ENCODE data around the gene PRH1.

Gene PRH1

GRCh38 chr12:10904686-10905085 lies 20.6 kb upstream of the PRH1 start:
- ChIA-PET CTCF (no interaction called here), POLR2A (no interaction called here)
- DNase-seq (ENCODE audit: extremely low spot score) = no peak
- TF ChIP-seq SUZ12 (IDR thresholded peaks at IDR 0.05) = no peak
- TF ChIP-seq CTBP1 (IDR thresholded peaks at IDR 0.05; ENCODE audit: borderline replicate concordance) = no peak
- TF ChIP-seq L3MBTL2 (conservative IDR thresholded peaks at IDR 0.05) = no peak
- no peak for TF ChIP-seq FOXK2 (IDR thresholded peaks at IDR 0.05)
- TF ChIP-seq FOXM1 (IDR thresholded peaks at IDR 0.05; ENCODE audit: borderline replicate concordance) = no peak
- no peak for TF ChIP-seq SP1 (IDR thresholded peaks at IDR 0.05)
- TF ChIP-seq ELF4 (IDR thresholded peaks at IDR 0.05) = no peak
- no peak for TF ChIP-seq ARNT (IDR thresholded peaks at IDR 0.05)
- TF ChIP-seq PKNOX1 (IDR thresholded peaks at IDR 0.05) = no peak
- no peak for TF ChIP-seq BHLHE40 (IDR thresholded peaks at IDR 0.05; ENCODE audit: borderline replicate concordance)
- TF ChIP-seq LEF1 (IDR thresholded peaks at IDR 0.05; ENCODE audit: borderline replicate concordance) = no peak
- TF ChIP-seq TARDBP (IDR thresholded peaks at IDR 0.05) = no peak
- no peak for TF ChIP-seq NFRKB (IDR thresholded peaks at IDR 0.05)
- no peak for TF ChIP-seq HDGF (IDR thresholded peaks at IDR 0.05; ENCODE audit: borderline replicate concordance)
- no peak for TF ChIP-seq FOXA1 (IDR thresholded peaks at IDR 0.05)

GRCh38 chr12:10901427-10901826 lies 17.4 kb upstream of the PRH1 start:
- no peak for DNase-seq (ENCODE audit: extremely low spot score)
- TF ChIP-seq SP1 (IDR thresholded peaks at IDR 0.05) (no peak), SUZ12 (IDR thresholded peaks at IDR 0.05) (no peak), PKNOX1 (IDR thresholded peaks at IDR 0.05) (no peak), ARNT (IDR thresholded peaks at IDR 0.05) (no peak), NFRKB (IDR thresholded peaks at IDR 0.05) (no peak), HDGF (IDR thresholded peaks at IDR 0.05; ENCODE audit: borderline replicate concordance) (no peak), LEF1 (IDR thresholded peaks at IDR 0.05; ENCODE audit: borderline replicate concordance) (no peak), TARDBP (IDR thresholded peaks at IDR 0.05) (no peak), FOXK2 (IDR thresholded peaks at IDR 0.05) (no peak), FOXA1 (IDR thresholded peaks at IDR 0.05) (no peak), L3MBTL2 (conservative IDR thresholded peaks at IDR 0.05) (no peak), BHLHE40 (IDR thresholded peaks at IDR 0.05; ENCODE audit: borderline replicate concordance) (no peak), FOXM1 (IDR thresholded peaks at IDR 0.05; ENCODE audit: borderline replicate concordance) (no peak), ZNF384 (IDR thresholded peaks at IDR 0.05) (no peak), CTBP1 (IDR thresholded peaks at IDR 0.05; ENCODE audit: borderline replicate concordance) (no peak), ELF4 (IDR thresholded peaks at IDR 0.05) (no peak)
- ChIA-PET POLR2A (no interaction called here), CTCF (no interaction called here)

GRCh38 chr12:10900972-10901371 lies 16.9 kb upstream of the PRH1 start:
- DNase-seq (ENCODE audit: extremely low spot score) = no peak
- no peak for TF ChIP-seq NFRKB (IDR thresholded peaks at IDR 0.05)
- TF ChIP-seq FOXA1 (IDR thresholded peaks at IDR 0.05) = no peak
- TF ChIP-seq FOXM1 (IDR thresholded peaks at IDR 0.05; ENCODE audit: borderline replicate concordance) = no peak
- TF ChIP-seq ZNF384 (IDR thresholded peaks at IDR 0.05) = no peak
- ChIA-PET CTCF (no interaction called here), POLR2A (no interaction called here)

GRCh38 chr12:10900530-10900929 lies 16.5 kb upstream of the PRH1 start:
- no peak for TF ChIP-seq SP1 (IDR thresholded peaks at IDR 0.05)
- TF ChIP-seq HDGF (IDR thresholded peaks at IDR 0.05; ENCODE audit: borderline replicate concordance) = no peak
- TF ChIP-seq LEF1 (IDR thresholded peaks at IDR 0.05; ENCODE audit: borderline replicate concordance) = no peak
- TF ChIP-seq ZNF384 (IDR thresholded peaks at IDR 0.05) = no peak
- no peak for TF ChIP-seq ARNT (IDR thresholded peaks at IDR 0.05)
- no peak for TF ChIP-seq CTBP1 (IDR thresholded peaks at IDR 0.05; ENCODE audit: borderline replicate concordance)
- TF ChIP-seq TARDBP (IDR thresholded peaks at IDR 0.05) = no peak
- TF ChIP-seq ELF4 (IDR thresholded peaks at IDR 0.05) = no peak
- no peak for TF ChIP-seq FOXK2 (IDR thresholded peaks at IDR 0.05)
- TF ChIP-seq SUZ12 (IDR thresholded peaks at IDR 0.05) = no peak
- TF ChIP-seq PKNOX1 (IDR thresholded peaks at IDR 0.05) = no peak
- no peak for TF ChIP-seq FOXM1 (IDR thresholded peaks at IDR 0.05; ENCODE audit: borderline replicate concordance)
- TF ChIP-seq L3MBTL2 (conservative IDR thresholded peaks at IDR 0.05) = no peak
- TF ChIP-seq NFRKB (IDR thresholded peaks at IDR 0.05) = no peak
- TF ChIP-seq BHLHE40 (IDR thresholded peaks at IDR 0.05; ENCODE audit: borderline replicate concordance) = no peak
- TF ChIP-seq FOXA1 (IDR thresholded peaks at IDR 0.05) = no peak
- DNase-seq (ENCODE audit: extremely low spot score) = no peak
- ChIA-PET POLR2A (no interaction called here), CTCF (no interaction called here)

GRCh38 chr12:10896854-10897253 lies 12.8 kb upstream of the PRH1 start:
- CTCF ChIA-PET = no interaction called here
- DNase-seq (ENCODE audit: extremely low spot score) = no peak
- TF ChIP-seq SUZ12 (IDR thresholded peaks at IDR 0.05) (no peak), PKNOX1 (IDR thresholded peaks at IDR 0.05) (no peak), L3MBTL2 (conservative IDR thresholded peaks at IDR 0.05) (no peak), CTBP1 (IDR thresholded peaks at IDR 0.05; ENCODE audit: borderline replicate concordance) (no peak), ELF4 (IDR thresholded peaks at IDR 0.05) (no peak), FOXM1 (IDR thresholded peaks at IDR 0.05; ENCODE audit: borderline replicate concordance) (no peak), LEF1 (IDR thresholded peaks at IDR 0.05; ENCODE audit: borderline replicate concordance) (no peak), HDGF (IDR thresholded peaks at IDR 0.05; ENCODE audit: borderline replicate concordance) (no peak), TARDBP (IDR thresholded peaks at IDR 0.05) (no peak), BHLHE40 (IDR thresholded peaks at IDR 0.05; ENCODE audit: borderline replicate concordance) (no peak), ZNF384 (IDR thresholded peaks at IDR 0.05) (no peak), ARNT (IDR thresholded peaks at IDR 0.05) (no peak), NFRKB (IDR thresholded peaks at IDR 0.05) (no peak)
- POLR2A ChIA-PET = no interaction called here

GRCh38 chr12:10891937-10892336 lies 7.9 kb upstream of the PRH1 start:
- POLR2A ChIA-PET = no interaction called here
- CTCF ChIA-PET = no interaction called here
- TF ChIP-seq FOXA1 (IDR thresholded peaks at IDR 0.05) = no peak
- TF ChIP-seq HDGF (IDR thresholded peaks at IDR 0.05; ENCODE audit: borderline replicate concordance) = no peak
- TF ChIP-seq PKNOX1 (IDR thresholded peaks at IDR 0.05) = no peak
- no peak for TF ChIP-seq FOXK2 (IDR thresholded peaks at IDR 0.05)
- no peak for TF ChIP-seq L3MBTL2 (conservative IDR thresholded peaks at IDR 0.05)
- no peak for DNase-seq (ENCODE audit: extremely low spot score)
